NCI-H345 (cell line): ENCODE results near the gene IGF1R.

Source experiments
- DNase-seq: peaks from one replicate; lab custom pipeline; 2025; lab: John Stamatoyannopoulos, UW

The IGF1R gene

GRCh38 chr15:98705070-98705469, 56.7 kb downstream of the IGF1R start:
- no peak for DNase-seq

GRCh38 chr15:98706387-98706786, 58.0 kb downstream of the IGF1R start:
- no peak for DNase-seq

GRCh38 chr15:98706986-98707385, 58.6 kb downstream of the IGF1R start:
- no peak for DNase-seq

GRCh38 chr15:98708037-98708590, 59.8 kb downstream of the IGF1R start:
- DNase-seq: no peak

GRCh38 chr15:98711810-98712209, 63.5 kb downstream of the IGF1R start:
- DNase-seq: no peak

GRCh38 chr15:98712845-98713584, 64.7 kb downstream of the IGF1R start:
- DNase-seq: no peak

GRCh38 chr15:98713585-98714001, 65.3 kb downstream of the IGF1R start:
- DNase-seq: no peak

- no peak for DNase-seq
Observed at GRCh38 chr15:98714922-98715321, 66.6 kb downstream of the IGF1R start.

- DNase-seq: no peak
Observed at GRCh38 chr15:98715401-98715800, 67.1 kb downstream of the IGF1R start.

GRCh38 chr15:98715890-98716443, 67.6 kb downstream of the IGF1R start:
- DNase-seq: no peak

- no peak for DNase-seq
Observed at GRCh38 chr15:98717371-98717770, 69.0 kb downstream of the IGF1R start.

GRCh38 chr15:98717942-98718341, 69.6 kb downstream of the IGF1R start:
- DNase-seq: no peak

- DNase-seq: no peak
Observed at GRCh38 chr15:98718426-98719136, 70.2 kb downstream of the IGF1R start.

GRCh38 chr15:98719137-98719740, 70.9 kb downstream of the IGF1R start:
- DNase-seq: no peak

GRCh38 chr15:98720031-98720430, 71.7 kb downstream of the IGF1R start:
- no peak for DNase-seq

GRCh38 chr15:98720577-98721565, 72.5 kb downstream of the IGF1R start:
- DNase-seq: no peak

GRCh38 chr15:98722209-98722608, 73.9 kb downstream of the IGF1R start:
- DNase-seq: no peak

GRCh38 chr15:98722645-98723044, 74.3 kb downstream of the IGF1R start:
- DNase-seq: no peak

- DNase-seq: no peak
Observed at GRCh38 chr15:98723195-98723594, 74.9 kb downstream of the IGF1R start.

- DNase-seq: no peak
Observed at GRCh38 chr15:98724048-98724447, 75.7 kb downstream of the IGF1R start.

- DNase-seq: no peak
Observed at GRCh38 chr15:98724494-98724893, 76.2 kb downstream of the IGF1R start.
